HG03064 (cell line): ENCODE data around the gene FNDC3A.

Experiments
- ATAC-seq: cut with Tn5 transposase; IDR thresholded peaks from one replicate; pipeline ENCODE4 v1.9.1; 2021; ENCODE audit warnings: low read depth; ENCODE audit not compliant: unreplicated experiment

The FNDC3A gene

DNA sequence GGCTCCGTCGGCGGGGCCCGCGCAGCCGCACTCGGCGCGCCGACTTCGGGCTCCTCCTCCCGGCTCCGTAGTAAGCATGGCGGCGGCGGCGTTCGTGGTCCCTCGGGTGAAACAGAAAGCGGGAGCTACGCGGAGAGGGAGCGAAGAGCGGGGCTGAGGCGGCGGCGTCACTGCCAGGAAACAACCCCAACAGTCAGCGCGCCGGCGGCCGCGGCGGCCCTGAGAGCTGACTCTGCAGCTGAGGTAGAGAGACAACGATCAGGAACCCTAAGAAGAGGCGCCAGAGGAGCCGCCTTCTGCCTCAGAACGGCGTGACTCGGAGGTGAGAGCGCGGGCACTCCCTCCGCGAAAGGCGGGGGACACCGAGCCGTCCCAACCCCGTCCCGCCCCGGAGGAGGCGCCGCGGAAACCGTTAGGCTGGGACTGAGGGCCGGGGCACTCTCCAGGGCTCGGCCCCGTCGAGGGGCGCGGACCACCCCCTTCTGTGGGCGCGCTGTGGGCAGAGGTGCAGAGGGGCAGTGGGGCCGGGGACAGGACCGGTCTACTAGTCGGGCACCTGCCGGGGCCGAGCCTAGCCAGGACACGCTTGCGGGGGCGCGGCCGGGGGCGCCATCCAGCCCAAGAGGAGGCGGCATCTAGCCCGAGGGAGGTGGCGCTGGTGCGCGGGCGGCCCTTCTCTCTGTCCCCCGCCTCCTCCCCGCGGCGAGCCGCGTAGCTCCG lies at the start of gene FNDC3A:
Gene FNDC3A, plus strand, starts transcription at position 57 of the 720 bp plus-strand sequence. CDS start 30,279 bp downstream, outside the sequence.
- ATAC-seq: peak; percentile 50

- ATAC-seq: no peak
These were observed 46.8 kb upstream of the FNDC3A start for GRCh38 chr13:48928757-48929430.

DNA sequence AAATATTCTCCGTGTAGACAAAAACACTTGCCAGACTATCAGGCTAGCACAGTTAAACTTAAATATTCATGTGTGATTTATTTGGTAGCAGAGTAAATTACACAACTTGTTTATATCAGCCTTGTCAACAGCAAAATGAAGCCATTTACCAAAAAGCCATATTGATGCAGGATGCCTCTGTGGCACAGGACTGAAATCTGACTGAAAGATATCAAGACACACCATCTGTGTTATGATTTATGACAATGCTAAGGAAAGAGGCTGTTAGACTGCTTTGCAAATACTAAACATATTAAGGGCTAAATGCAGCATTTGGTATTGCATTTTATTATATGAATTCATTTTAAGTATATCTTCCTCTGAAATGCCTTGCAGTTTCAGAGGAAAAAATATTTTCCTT lies 44.8 kb upstream of the FNDC3A start:
- no peak for ATAC-seq

GRCh38 chr13:48938308-48938943 lies 37.3 kb upstream of the FNDC3A start:
- ATAC-seq: no peak

DNA sequence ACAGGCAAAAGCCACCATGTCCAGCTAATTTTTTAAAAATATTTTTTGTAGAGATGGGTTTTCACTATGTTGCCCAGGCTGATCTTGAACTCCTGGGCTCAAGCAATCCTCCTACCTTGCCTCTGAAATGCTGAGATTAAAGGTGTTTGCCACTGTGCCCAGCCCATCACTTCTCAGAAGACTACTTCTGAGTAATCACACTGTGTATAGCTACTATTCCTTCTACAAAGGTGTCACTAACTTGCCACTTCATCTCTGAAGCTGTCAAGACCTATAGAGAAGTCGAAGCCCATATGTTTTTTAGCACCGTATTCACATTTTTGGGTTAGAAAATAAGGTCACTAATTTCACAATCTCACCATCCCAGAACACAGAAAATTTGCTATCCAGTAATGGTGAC lies 36.0 kb upstream of the FNDC3A start:
- ATAC-seq: no peak

DNA sequence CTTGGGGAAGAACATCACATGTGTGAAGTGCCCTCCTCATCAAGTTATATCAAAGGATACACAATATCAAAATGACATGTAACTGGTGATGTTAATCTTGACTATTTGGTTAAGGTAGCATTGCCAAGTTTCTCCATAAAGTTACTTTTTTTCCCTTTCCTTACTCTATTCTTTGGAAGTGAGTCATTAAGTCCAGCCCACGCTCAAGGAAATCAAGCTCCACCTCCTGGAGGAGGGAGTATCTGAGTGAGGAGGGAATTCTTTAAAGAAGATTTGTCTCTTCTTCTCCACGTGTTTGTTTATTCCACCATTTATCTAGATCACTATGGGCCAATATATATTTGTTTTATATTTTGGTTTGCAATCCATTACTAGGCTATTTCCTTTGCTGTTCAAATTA lies 33.6 kb upstream of the FNDC3A start:
- no peak for ATAC-seq

DNA sequence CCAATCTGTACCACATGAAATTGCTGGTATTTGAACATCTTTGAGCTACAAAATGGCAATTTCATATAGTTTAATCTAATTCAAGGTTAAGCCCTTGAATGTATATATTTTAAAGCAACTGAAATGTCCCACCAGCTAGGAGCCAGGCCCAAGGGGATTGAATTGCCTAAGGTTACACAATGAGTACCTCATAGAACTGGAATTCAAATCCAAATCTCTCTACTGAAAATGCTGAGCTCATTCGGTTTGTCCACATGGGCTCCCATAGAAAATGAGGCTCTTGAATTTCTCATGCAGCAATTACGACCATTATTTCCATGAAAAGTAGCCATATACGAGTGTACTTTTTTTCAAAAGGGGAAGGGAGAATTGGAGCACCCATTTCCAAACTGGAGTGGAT lies 31.5 kb upstream of the FNDC3A start:
- ATAC-seq: no peak

- ATAC-seq: no peak
These were observed 30.1 kb upstream of the FNDC3A start for GRCh38 chr13:48945626-48946025.

DNA sequence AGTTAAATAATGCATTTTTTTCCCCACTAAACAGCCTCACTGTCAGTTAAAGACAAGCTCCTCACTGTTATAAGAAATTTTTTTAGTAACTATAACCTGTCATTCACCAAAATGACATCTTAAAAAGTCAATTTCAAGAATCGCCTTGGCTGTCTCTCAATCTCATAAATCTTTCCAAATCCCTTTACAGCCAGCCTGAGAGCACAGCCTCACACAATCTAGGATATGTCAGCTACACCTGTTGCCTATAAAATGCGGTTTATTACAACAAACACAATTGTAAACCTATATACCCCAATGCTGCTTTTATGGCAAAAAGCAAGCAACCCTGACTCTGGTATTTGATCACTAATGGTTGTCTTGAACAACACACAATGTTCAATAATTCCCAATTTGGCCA lies 29.5 kb upstream of the FNDC3A start:
- ATAC-seq: no peak

DNA sequence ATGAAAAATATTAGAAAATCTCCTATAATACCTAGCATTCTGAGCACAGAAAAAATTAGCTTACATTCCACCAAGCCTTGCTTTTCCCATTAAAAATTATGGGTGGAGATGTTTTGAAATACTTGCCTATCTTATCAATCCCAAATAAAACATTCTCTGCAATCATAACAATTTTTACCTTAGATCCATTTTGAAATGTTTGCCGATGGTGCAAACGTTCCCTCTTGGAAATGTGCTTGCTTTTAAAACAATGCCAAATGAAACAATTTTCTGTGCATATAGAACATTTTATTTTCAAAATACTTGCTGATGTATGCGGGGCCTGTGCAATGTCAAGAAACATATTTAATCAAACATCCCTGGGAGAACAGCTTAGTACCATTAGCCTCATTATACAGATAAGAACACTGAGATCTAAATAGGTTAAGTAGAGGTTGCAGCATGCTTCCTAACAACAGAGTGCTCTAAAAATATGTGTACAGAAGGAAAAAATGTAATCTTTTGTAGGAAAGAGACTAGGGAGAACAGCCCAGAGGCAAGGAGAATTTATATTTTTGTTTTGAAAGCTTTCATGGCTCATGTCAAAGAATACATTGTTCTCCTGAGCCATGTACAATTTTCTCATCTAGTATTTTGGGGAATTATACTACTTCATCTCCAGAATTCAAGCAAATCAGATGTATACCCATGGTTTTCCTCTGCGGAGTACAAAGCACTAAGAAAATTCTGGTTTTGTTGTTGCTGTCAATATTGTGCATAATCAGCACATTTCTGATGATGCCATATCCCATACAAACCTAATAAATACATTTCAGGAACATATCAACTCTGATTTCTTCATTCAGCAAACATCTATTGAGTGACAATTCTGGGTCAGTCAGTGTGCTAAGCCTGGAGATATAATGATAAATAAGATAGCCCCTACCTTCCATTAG lies 25.9 kb upstream of the FNDC3A start:
- ATAC-seq: no peak

GRCh38 chr13:48950501-48950875 lies 25.2 kb upstream of the FNDC3A start:
- ATAC-seq: no peak

DNA sequence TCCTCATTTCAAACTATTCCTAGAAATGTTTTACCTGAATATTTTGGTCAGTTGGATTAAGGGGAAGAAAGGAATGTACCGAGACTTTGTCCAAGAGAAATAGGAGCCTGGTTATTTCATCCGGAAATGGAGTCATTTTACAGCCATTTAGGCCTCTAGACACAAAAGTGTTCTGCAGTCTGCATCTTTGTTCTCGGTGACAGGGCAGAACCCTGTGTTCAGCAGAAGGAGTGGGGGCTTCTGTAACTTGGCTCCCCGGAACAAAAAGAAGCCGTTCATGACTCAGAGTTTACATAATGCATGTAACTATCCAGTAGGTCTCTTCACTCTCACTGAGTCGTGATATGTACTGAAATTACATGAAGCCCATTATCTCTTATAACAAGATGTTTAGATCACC lies 21.6 kb upstream of the FNDC3A start:
- no peak for ATAC-seq

- no peak for ATAC-seq
These were observed 20.2 kb upstream of the FNDC3A start for GRCh38 chr13:48955536-48955935.

GRCh38 chr13:48961379-48961778 lies 14.3 kb upstream of the FNDC3A start:
- ATAC-seq: no peak

- ATAC-seq: no peak
These were observed 13.4 kb upstream of the FNDC3A start for GRCh38 chr13:48962281-48962680.

GRCh38 chr13:48965736-48966135 lies 10.0 kb upstream of the FNDC3A start:
- no peak for ATAC-seq

- no peak for ATAC-seq
These were observed 6.0 kb upstream of the FNDC3A start for GRCh38 chr13:48969685-48970084.

GRCh38 chr13:48973845-48974431 lies 1.8 kb upstream of the FNDC3A start:
- no peak for ATAC-seq

- ATAC-seq: peak; percentile 9
These were observed 434 bp upstream of the FNDC3A start for GRCh38 chr13:48975101-48975855.
